ENCODE measurements around the gene FTL.

Gene FTL

DNA sequence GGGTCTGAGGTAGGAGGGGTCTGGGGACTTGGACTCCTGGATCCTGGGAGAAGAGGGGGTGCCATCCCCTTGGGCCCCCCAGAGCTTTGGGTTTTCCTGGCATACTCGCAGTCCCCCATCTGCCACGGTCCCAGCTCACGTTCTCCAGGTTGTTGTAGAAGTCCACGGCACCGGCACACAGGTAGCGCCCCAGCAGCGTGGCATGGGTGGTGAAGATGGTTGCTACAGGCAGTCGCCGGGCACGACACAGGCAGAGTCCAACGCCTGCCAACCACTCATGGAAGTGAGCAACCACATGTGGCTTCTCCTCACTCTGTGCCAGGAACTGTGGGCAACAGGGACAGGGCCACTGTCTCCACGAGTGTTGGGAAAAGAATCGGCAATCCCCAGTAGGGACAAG, 20.6 kb downstream of the FTL start:
- TF ChIP-seq, protein P1, sequence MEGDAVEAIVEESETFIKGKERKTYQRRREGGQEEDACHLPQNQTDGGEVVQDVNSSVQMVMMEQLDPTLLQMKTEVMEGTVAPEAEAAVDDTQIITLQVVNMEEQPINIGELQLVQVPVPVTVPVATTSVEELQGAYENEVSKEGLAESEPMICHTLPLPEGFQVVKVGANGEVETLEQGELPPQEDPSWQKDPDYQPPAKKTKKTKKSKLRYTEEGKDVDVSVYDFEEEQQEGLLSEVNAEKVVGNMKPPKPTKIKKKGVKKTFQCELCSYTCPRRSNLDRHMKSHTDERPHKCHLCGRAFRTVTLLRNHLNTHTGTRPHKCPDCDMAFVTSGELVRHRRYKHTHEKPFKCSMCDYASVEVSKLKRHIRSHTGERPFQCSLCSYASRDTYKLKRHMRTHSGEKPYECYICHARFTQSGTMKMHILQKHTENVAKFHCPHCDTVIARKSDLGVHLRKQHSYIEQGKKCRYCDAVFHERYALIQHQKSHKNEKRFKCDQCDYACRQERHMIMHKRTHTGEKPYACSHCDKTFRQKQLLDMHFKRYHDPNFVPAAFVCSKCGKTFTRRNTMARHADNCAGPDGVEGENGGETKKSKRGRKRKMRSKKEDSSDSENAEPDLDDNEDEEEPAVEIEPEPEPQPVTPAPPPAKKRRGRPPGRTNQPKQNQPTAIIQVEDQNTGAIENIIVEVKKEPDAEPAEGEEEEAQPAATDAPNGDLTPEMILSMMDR (IDR thresholded peaks at IDR 0.05; ENCODE audit: low read depth, low read length, missing control alignments) = no peak
- no peak for DNase-seq (ENCODE audit: low read depth)
- in situ Hi-C loops (cut with HindIII; ENCODE audit: low sequenced_read_pairs) = loop anchor here (5.0 kb wide), 1 partner anchor 188 kb away; no protein-coding TSS in a partner anchor
- no peak overlapping the region for H3K4me3 ChIP-seq (ENCODE audit: low read depth, low read length)

DNA sequence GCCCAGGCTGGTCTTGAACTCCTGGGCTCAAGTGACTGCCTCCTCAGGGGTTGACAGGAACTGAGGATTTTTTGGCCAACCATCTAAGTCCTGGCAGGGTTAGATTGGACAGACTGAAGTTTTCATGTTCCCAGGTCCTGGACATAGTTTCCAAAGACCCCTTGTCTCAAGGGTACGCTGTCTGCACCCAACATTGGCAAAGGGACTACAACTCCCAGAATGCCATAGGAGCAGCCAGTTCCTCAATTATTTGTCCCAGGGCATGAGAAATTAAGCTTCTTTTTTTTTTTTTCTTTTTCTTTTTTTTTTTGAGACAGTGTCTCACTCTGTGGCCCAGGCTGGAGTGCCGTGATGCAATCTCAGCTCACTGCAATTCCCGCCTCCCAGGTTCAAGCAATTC, 21.1 kb downstream of the FTL start:
- TF ChIP-seq, protein P1 (IDR thresholded peaks at IDR 0.05; ENCODE audit: low read depth, low read length, missing control alignments) = no peak
- no peak for DNase-seq (ENCODE audit: low read depth)
- in situ Hi-C loops (cut with HindIII; ENCODE audit: low sequenced_read_pairs) = loop anchor here (5.0 kb wide), 1 partner anchor 189 kb away; no protein-coding TSS in a partner anchor

GRCh38 chr19:48987323-48987722, 22.2 kb downstream of the FTL start:
- no peak overlapping the region for H3K4me3 ChIP-seq (ENCODE audit: low read depth, low read length)
- TF ChIP-seq, protein P1 (IDR thresholded peaks at IDR 0.05; ENCODE audit: low read depth, low read length, missing control alignments) = no peak
- DNase-seq (ENCODE audit: low read depth) = no peak
- in situ Hi-C loops (cut with HindIII; ENCODE audit: low sequenced_read_pairs) = loop anchor here (5.0 kb wide), 1 partner anchor 190 kb away; no protein-coding TSS in a partner anchor

More for the DNA sequence above, 21.1 kb downstream of the FTL start:
- no peak overlapping the region for H3K4me3 ChIP-seq (ENCODE audit: low read depth, low read length)

- H3K4me3 ChIP-seq (ENCODE audit: low read depth, low read length) = no peak overlapping the region
- DNase-seq (ENCODE audit: low read depth) = no peak
- in situ Hi-C loops (cut with HindIII; ENCODE audit: low sequenced_read_pairs) = loop anchor here (5.0 kb wide), 1 partner anchor 191 kb away; no protein-coding TSS in a partner anchor
- TF ChIP-seq, protein P1 (IDR thresholded peaks at IDR 0.05; ENCODE audit: low read depth, low read length, missing control alignments) = no peak
These were observed 23.2 kb downstream of the FTL start for GRCh38 chr19:48988286-48988685.

GRCh38 chr19:48988860-48989259, 23.8 kb downstream of the FTL start:
- no peak overlapping the region for H3K4me3 ChIP-seq (ENCODE audit: low read depth, low read length)

GRCh38 chr19:48989701-48990291, 24.7 kb downstream of the FTL start:
- no peak overlapping the region for H3K4me3 ChIP-seq (ENCODE audit: low read depth, low read length)
- TF ChIP-seq, protein P1 (IDR thresholded peaks at IDR 0.05; ENCODE audit: low read depth, low read length, missing control alignments) = no peak
- in situ Hi-C loops (cut with HindIII; ENCODE audit: low sequenced_read_pairs) = loop anchor here (5.0 kb wide), 1 partner anchor 192 kb away; no protein-coding TSS in a partner anchor
- no peak for DNase-seq (ENCODE audit: low read depth)

More at GRCh38 chr19:48988860-48989259, 23.8 kb downstream of the FTL start:
- no peak for DNase-seq (ENCODE audit: low read depth)
- in situ Hi-C loops (cut with HindIII; ENCODE audit: low sequenced_read_pairs) = loop anchor here (5.0 kb wide), 1 partner anchor 192 kb away; no protein-coding TSS in a partner anchor
- TF ChIP-seq, protein P1 (IDR thresholded peaks at IDR 0.05; ENCODE audit: low read depth, low read length, missing control alignments) = no peak

All from astrocyte of the cerebellum (primary cell).